Breast epithelium (tissue), 4 donors: ENCODE data around the gene KIF1B. TPM values are rescaled to one million over a fixed set of nuclear protein-coding genes. Genes with fewer than 3 reads are reported as not detected.
"Not testable (repeated sequence)": the region's sequence is repeated elsewhere in the genome, so short reads cannot be mapped to it uniquely, and the experiment has no call there.

ENCODE experiments used
- DNase-seq, 2 donors: peaks; one replicate each; pipeline ENCODE4 v3.0.0-alpha.2; 2019; ENCODE audit warnings: low spot score in 2 of 2
- H3K27ac ChIP-seq, 2 donors: fragments of 200-600 bp; sonication (generic) in 1 of 2; one replicate each; pipeline ENCODE4 v1.5.1; 2016 to 2019; ENCODE audit warnings: mild to moderate bottlenecking in 1 of 2
- H3K27me3 ChIP-seq, 2 donors: fragments of 200-600 bp; sonication (generic) in 1 of 2; one replicate each; pipeline versions ENCODE4 v1.5.1 to v1.6.0; 2017 to 2019; ENCODE audit warnings: control low read depth in 1 of 2, mild to moderate bottlenecking in 1 of 2
- H3K36me3 ChIP-seq: fragments of 200-600 bp; one replicate; pipeline ENCODE4 v1.5.1; 2019
- H3K4me1 ChIP-seq, 2 donors: fragments of 200-600 bp; sonication (generic); one replicate each; pipeline ENCODE4 v1.5.1; 2016 to 2019; ENCODE audit warnings: control low read depth in 1 of 2
- H3K4me3 ChIP-seq, 3 donors: fragments of 200-600 bp; sonication (generic); 1 replicate in 2 of 3; 2 replicates in 1 of 3; pipeline ENCODE4 v1.5.1; 2016 to 2019; ENCODE audit warnings: mild to moderate bottlenecking in 3 of 3, moderate library complexity in 2 of 3
- H3K9me3 ChIP-seq, 2 donors: fragments of 200-600 bp; sonication (generic) in 1 of 2; one replicate each; pipeline ENCODE4 v1.5.1; 2016 to 2019; ENCODE audit warnings: control low read depth in 1 of 2
- CTCF ChIP-seq, 3 donors: fragments of 450-650 bp; IDR thresholded peaks; one replicate each; pipeline ENCODE4 v1.5.1; 2016 to 2017; ENCODE audit warnings: antibody characterized with exemption in 3 of 3, mild to moderate bottlenecking in 3 of 3, moderate library complexity in 3 of 3
- POLR2A ChIP-seq: fragments of 450-650 bp; IDR thresholded peaks from one replicate; pipeline ENCODE4 v1.6.1; 2016; ENCODE audit warnings: antibody characterized with exemption, mild to moderate bottlenecking, moderate library complexity
- POLR2AphosphoS5 ChIP-seq, 3 donors: sonication (generic); formaldehyde crosslinking; IDR thresholded peaks; one replicate each; pipeline ENCODE4 v1.6.1; 2017; ENCODE audit warnings: antibody characterized with exemption in 3 of 3
- intact Hi-C: fragments of 100-400 bp; cut with DNase I; formaldehyde crosslinking; loops from one replicate; pipeline ENCODE4 v1.15.1; 2023; ENCODE audit warnings: low total_unique reads
- total RNA-seq, 3 donors: library from RNA; depleted of rRNA; stranded (reverse); fragments of >200 nt; gene quantifications; one replicate each; pipeline ENCODE4 v1.1.0, GENCODE V29; 2016

KIF1B gene
- total RNA-seq, 3 donors from 2014 or later = 42.6 to 45.7 (median 43.5) TPM

DNA sequence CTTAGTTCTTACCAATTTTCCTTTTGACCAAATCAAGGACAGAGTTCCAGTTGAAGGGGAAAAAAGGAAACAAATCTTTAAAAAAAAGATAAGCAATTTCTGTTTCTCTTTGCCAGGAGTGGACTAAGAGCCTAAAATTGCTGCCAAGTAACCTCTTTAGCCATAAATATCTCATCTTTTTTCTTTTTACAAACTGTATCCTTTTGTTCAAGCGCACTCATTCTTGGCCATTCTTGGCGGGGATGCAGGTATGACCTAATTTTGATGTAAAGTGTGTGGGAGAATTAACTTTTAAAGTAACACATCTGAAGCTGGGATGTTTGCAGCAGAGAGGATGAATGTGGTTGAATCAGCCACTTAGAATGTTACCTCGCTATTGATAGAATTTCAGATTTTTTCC, 13.4 kb upstream of the KIF1B start:
- Histone ChIP-seq H3K9me3 (no peaks in the 10 kb centered on the region), H3K36me3 (no peaks in the 10 kb centered on the region), H3K27ac (no peak overlapping the region), H3K4me1 (no peaks in the 10 kb centered on the region), H3K4me3 (no peak overlapping the region), H3K27me3 (no peaks in the 10 kb centered on the region)
- intact Hi-C loops = no loop called here
- TF ChIP-seq POLR2A (no peak), CTCF (IDR thresholded peaks at IDR 0.05) (no peak), POLR2AphosphoS5 (IDR thresholded peaks at IDR 0.05) (no peak)
- no peak for DNase-seq

GRCh38 chr1:10200620-10201019, 9.8 kb upstream of the KIF1B start:
- Histone ChIP-seq H3K9me3 (no peaks in the 10 kb centered on the region), H3K36me3 (no peaks in the 10 kb centered on the region), H3K27me3 (no peaks in the 10 kb centered on the region), H3K4me3 (no peak overlapping the region), H3K27ac (no peak overlapping the region), H3K4me1 (no peaks in the 10 kb centered on the region)
- TF ChIP-seq CTCF (IDR thresholded peaks at IDR 0.05) (no peak), POLR2AphosphoS5 (IDR thresholded peaks at IDR 0.05) (no peak), POLR2A (no peak)
- DNase-seq = no peak
- intact Hi-C loops = no loop called here

DNA sequence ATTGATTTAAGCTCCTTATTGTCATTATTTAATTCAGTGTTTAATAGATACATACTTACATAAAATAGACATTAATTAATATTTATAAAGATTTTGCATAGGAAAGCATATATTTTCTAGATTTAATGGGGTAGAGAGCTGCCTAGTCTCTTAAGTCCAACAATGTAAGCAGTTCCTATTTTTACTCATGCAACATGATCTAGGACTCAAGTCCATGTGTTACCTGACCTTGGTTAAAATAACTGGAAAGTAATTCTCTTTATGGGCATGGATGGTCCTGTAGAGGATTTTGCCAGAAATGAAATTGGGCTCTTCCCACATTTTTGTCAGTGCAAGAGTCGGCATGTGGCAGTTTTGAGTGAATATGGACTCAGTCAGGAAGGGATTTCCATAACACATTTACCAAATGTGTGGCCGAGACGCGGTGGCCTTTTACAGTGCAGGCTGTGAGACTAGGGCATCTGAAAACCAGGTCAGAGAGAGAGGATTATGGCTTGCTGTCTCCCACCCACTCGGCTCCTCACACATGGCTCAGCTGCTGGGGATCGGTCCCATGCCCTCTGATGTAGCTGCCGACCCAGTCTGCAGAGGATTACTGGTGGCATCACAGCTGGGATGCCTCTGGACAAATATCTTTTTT, 6.2 kb upstream of the KIF1B start:
- TF ChIP-seq POLR2AphosphoS5 (IDR thresholded peaks at IDR 0.05) = no peak
- no peak for TF ChIP-seq CTCF (IDR thresholded peaks at IDR 0.05)
- no peak for TF ChIP-seq POLR2A
- H3K36me3 ChIP-seq = no peaks in the 10 kb centered on the region
- H3K9me3 ChIP-seq = no peaks in the 10 kb centered on the region
- intact Hi-C loops = no loop called here
- DNase-seq = no peak
- no peaks in the 10 kb centered on the region for H3K27me3 ChIP-seq
- H3K4me3 ChIP-seq = no peak overlapping the region
- no peaks in the 10 kb centered on the region for H3K4me1 ChIP-seq
- no peak overlapping the region for H3K27ac ChIP-seq

DNA sequence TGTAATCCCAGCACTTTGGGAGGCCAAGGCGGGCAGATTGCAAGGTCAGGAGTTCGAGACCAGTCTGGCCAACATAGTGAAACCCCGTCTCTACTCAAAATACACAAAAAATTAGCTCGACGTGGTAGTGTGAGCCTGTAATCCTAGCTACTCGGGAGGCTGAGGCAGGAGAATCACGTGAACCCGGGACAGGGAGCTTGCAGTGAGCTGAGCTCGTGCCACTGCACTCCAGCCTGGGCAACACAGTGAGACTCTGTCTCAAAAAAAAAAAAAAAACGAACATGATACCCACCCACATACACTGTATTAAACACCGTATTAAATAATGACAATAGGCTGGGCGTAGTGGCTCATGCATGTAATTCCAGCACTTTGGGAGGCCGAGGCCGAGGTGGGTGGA, 5.2 kb upstream of the KIF1B start:
- H3K27ac ChIP-seq, DNase-seq, intact Hi-C loops: not testable (repeated sequence)

GRCh38 chr1:10207810-10208209, 2.6 kb upstream of the KIF1B start:
- intact Hi-C loops = no loop called here
- Histone ChIP-seq H3K27me3 (no peaks in the 10 kb centered on the region), H3K27ac (no peak overlapping the region), H3K36me3 (no peaks in the 10 kb centered on the region), H3K4me1 (peaks cover 0 to 7% of the 10 kb centered on the region in 2 donors), H3K4me3 (no peak overlapping the region), H3K9me3 (no peaks in the 10 kb centered on the region)
- DNase-seq = no peak
- TF ChIP-seq POLR2A (no peak), POLR2AphosphoS5 (IDR thresholded peaks at IDR 0.05) (no peak), CTCF (IDR thresholded peaks at IDR 0.05) (no peak)

More for the DNA sequence above, 5.2 kb upstream of the KIF1B start:
- not testable (repeated sequence) for H3K4me1 ChIP-seq, H3K9me3 ChIP-seq, H3K36me3 ChIP-seq, H3K4me3 ChIP-seq, H3K27me3 ChIP-seq

GRCh38 chr1:10208537-10208936, 1.8 kb upstream of the KIF1B start:
- Histone ChIP-seq H3K36me3 (no peaks in the 10 kb centered on the region), H3K4me3 (no peak overlapping the region), H3K27ac (no peak overlapping the region), H3K4me1 (peaks cover 0 to 8% of the 10 kb centered on the region in 2 donors), H3K27me3 (no peaks in the 10 kb centered on the region), H3K9me3 (no peaks in the 10 kb centered on the region)
- intact Hi-C loops = no loop called here
- no peak for DNase-seq
- TF ChIP-seq CTCF (IDR thresholded peaks at IDR 0.05) (no peak), POLR2A (no peak), POLR2AphosphoS5 (IDR thresholded peaks at IDR 0.05) (no peak)
